Measurements from ENCODE around the gene S100B.
"Not testable (repeated sequence)": the region's sequence is repeated elsewhere in the genome, so short reads cannot be mapped to it uniquely, and the experiment has no call there.

S100B gene

DNA sequence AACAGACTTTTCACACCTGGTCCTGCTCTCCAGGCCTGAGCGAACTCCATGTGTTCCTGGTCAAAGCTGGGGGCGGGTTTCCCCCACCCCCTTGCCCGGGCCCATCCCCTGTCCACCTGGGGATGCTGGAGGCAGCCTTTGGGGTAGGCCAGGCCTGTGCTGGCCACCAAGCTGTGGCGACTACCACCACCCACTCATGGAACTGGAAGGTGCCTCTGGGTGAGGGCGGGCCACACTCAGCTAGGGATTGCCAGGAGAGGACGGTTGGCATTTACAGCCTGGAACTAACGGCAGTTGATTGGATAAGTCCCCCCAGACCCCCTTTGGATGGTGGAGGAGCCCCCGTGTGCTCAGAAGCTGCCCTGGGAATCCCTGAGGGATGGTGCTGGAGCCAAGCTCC is 7.9 kb downstream of the S100B start:
- no peak overlapping the region for H3K4me3 ChIP-seq (replicated peaks; ENCODE audit: low read depth, low read length)

DNA sequence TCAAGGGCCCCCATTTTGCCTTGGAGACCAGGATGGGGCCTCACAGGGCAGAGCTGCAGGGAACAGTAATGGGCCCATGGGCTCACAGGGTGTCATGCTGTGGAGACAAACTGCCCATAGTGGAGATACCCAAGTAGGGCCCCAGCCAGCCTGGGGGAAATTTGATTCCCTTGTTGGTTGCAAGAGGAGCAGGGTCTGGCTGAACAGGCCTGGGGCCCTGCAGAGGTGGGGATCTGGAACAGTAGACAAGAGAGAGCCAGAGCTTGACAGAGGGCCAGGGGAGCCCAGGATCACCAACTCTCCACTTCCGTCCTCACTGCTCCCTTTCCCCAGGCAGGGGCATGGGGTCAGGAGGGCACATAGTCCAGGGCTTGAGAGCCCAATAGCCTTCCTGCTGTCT is 8.7 kb downstream of the S100B start:
- H3K4me3 ChIP-seq (replicated peaks; ENCODE audit: low read depth, low read length), result no peak overlapping the region
- no peak for DNase-seq (ENCODE audit: low read depth)
- TF ChIP-seq, protein P1, sequence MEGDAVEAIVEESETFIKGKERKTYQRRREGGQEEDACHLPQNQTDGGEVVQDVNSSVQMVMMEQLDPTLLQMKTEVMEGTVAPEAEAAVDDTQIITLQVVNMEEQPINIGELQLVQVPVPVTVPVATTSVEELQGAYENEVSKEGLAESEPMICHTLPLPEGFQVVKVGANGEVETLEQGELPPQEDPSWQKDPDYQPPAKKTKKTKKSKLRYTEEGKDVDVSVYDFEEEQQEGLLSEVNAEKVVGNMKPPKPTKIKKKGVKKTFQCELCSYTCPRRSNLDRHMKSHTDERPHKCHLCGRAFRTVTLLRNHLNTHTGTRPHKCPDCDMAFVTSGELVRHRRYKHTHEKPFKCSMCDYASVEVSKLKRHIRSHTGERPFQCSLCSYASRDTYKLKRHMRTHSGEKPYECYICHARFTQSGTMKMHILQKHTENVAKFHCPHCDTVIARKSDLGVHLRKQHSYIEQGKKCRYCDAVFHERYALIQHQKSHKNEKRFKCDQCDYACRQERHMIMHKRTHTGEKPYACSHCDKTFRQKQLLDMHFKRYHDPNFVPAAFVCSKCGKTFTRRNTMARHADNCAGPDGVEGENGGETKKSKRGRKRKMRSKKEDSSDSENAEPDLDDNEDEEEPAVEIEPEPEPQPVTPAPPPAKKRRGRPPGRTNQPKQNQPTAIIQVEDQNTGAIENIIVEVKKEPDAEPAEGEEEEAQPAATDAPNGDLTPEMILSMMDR (IDR thresholded peaks at IDR 0.05; ENCODE audit: low read length, missing control alignments), result no peak

More for the DNA sequence above, 7.9 kb downstream of the S100B start:
- TF ChIP-seq, protein P1 (IDR thresholded peaks at IDR 0.05; ENCODE audit: low read length, missing control alignments), result no peak
- no peak for DNase-seq (ENCODE audit: low read depth)

DNA sequence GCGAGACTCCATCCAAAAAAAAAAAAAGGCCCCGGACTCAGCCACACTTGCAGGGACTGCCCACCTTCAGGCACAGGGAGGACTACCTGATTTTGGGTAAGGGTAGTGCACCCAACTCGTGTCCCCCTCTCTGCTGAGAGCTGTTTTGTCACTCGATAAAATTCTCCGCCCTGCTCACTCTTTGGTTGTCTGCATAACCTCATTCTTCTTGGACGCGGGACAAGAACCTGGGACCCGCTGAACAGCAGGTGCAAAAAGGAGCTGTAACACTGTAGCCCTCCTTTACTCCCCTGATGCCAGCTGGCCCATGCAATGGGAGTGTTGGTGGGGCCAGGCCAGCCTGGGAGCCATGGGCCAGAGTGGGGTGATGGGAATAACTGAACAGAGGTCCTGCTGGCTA is 10.6 kb downstream of the S100B start:
- TF ChIP-seq, protein P1 (IDR thresholded peaks at IDR 0.05; ENCODE audit: low read length, missing control alignments), result no peak
- H3K4me3 ChIP-seq (replicated peaks; ENCODE audit: low read depth, low read length), result no peak overlapping the region
- no peak for DNase-seq (ENCODE audit: low read depth)

DNA sequence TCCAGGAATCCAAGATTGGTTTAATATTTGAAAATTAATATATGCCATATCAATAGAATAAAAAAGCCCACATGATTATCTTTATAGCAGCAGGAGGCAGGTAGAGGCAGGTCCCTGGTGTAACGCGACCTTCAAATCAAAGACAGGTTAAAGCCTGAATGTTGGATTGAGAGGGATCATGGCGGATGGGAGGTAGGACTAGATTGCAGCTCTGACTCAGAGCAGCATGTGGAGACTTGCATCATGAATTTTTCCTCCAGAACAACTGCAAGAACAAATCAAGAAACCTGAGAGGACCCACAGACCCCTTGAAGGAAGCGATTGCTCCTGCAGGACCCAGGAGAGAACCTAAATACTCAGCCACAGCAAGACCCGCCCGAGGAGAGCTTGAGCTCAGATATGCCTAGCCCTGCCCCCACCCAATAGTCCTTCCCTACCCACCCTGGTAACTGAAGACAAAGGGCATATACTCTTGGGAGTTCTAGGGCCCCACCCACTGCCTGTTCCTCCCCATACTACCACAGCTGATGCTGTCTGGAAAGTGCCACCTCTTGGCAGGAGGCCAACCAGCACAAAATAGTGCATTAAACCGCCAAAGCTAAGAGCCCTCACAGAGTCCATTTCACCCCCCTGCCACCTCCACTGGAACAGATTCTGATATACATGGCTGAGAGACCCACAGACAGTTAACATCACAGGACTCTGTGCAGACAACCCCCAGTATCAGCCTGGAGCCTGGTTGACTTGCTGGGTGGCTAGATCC is 19.5 kb downstream of the S100B start:
- TF ChIP-seq, protein P1 (IDR thresholded peaks at IDR 0.05; ENCODE audit: low read length, missing control alignments), result no peak
- no peak overlapping the region for H3K4me3 ChIP-seq (replicated peaks; ENCODE audit: low read depth, low read length)
- DNase-seq (ENCODE audit: low read depth), result no peak

DNA sequence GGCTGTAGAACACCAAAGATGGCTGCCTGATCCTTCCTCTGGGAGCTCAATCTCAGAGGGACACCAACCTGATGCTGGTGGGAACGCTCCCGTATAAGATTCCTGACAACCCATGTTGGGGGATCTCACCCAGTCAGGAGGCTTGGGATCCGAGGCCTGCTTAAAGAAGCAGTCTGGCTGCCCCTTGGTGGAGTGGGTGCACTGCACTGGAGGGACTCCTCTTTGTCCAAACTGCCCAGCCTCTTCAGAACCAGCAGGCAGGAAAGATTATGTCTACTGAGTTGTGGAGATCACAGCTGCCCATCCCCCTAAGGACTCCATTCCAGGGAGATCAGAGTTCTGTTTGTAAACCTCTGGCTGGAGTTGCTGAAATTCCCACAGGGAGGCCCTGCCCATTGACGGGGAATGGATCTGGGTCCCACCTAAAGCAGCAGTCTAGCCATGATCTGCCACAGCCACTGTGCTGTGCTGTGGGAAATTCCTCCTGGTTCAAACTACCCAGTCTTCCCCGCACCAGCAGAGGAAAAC is 23.0 kb downstream of the S100B start:
- no peak for DNase-seq (ENCODE audit: low read depth)
- TF ChIP-seq, protein P1 (IDR thresholded peaks at IDR 0.05; ENCODE audit: low read length, missing control alignments), result no peak
- H3K4me3 ChIP-seq (replicated peaks; ENCODE audit: low read depth, low read length), result no peak overlapping the region

DNA sequence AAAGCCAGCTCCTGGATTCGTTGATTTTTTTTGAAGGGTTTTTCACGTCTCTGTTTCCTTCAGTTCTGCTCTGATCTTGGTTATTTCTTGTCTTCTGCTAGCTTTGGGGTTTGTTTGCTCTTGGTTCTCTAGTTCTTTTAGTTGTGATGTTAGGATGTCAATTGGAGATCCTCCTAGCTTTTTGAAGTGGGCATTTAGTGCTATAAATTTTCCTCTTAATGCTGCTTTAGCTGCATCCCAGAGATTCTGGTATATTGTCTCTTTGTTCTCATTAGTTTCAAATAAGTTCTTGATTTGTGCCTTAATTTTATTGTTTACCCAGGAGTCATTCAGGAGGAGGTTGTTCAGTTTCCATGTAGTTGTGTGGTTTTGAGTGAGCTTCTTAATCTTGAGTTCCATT is 25.5 kb downstream of the S100B start:
- H3K4me3 ChIP-seq (replicated peaks; ENCODE audit: low read depth, low read length); DNase-seq (ENCODE audit: low read depth): not testable (repeated sequence)

DNA sequence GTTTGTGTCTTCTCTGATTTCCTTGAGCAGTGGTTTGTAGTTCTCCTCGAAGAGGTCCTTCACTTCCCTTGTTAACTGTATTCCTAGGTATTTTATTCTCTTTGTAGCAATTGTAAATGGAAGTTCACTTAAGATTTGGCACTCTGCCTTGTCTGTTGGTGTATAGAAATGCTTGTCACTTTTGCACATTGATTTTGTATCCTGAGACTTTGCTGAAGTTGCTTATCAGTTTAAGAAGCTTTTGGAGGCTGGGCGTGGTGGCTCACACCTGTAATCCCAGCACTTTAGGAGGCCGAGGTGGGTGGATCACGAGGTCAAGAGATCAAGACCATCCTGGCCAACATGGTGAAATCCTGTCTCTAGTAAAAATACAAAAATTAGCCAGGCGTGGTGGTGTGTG is 27.1 kb downstream of the S100B start:
- H3K4me3 ChIP-seq (replicated peaks; ENCODE audit: low read depth, low read length); DNase-seq (ENCODE audit: low read depth): not testable (repeated sequence)

DNA sequence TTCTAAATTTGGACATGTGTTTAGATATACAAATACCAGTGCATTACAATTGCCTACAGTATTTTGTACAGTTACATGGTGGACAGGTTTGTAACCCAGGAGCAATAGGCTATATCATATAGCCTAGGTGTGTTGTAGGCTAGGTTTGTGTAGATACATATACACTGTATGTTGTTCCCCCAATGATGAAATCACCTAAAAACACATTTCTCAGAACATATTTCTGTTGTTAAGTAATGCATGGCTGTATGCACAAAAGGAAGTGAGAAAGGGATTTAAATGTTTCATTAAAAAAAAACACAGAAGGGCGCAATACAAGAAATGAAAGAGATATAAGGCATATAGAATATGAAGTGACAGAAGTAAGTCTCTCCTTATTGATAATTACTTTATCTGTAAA is 32.0 kb downstream of the S100B start:
- DNase-seq (ENCODE audit: low read depth), result no peak
- TF ChIP-seq, protein P1 (IDR thresholded peaks at IDR 0.05; ENCODE audit: low read length, missing control alignments), result no peak
- H3K4me3 ChIP-seq (replicated peaks; ENCODE audit: low read depth, low read length), result no peak overlapping the region

Data from fibroblast of pulmonary artery (primary cell).